Mammary epithelial cell (primary cell): ENCODE measurements around the gene AGO3.

Source experiments
- EZH2 ChIP-seq: IDR thresholded peaks from 2 replicates; pipeline ENCODE4 v1.6.1; 2012; ENCODE audit warnings: low read length, inconsistent platforms, borderline replicate concordance
- TF ChIP-seq, protein P1 (sequence below), 2 donors: IDR thresholded peaks in 1 of 2; conservative IDR thresholded peaks in 1 of 2; 2 replicates each; pipeline ENCODE4 v1.5.1; 2011 to 2012; ENCODE audit warnings: inconsistent platforms in 2 of 2, low read length in 2 of 2, mild to moderate bottlenecking in 2 of 2, control low read depth in 1 of 2, low read depth in 1 of 2; ENCODE audit not compliant: insufficient read depth in 1 of 2; ENCODE audit errors: extremely low read depth in 1 of 2

DNA sequence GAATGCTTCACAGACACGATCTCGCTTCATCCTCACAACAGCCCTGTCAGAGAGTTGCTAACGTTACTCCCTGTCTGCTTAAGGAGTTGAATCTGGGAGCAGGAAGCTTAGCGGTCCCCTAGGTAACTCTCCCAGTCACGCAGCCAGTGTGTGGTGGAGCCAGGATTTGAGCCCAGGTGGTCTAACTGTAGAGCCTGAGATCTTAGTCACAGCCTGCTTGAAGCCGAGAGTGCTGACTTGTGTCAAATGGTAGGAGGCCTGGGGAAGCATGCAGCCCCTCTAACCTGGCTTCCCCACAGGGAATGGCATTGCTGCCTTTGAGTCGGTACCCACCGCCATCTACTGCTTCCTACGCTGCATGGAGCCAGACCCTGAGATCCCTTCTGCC, 161.9 kb downstream of the AGO3 start:
- TF ChIP-seq, protein P1, sequence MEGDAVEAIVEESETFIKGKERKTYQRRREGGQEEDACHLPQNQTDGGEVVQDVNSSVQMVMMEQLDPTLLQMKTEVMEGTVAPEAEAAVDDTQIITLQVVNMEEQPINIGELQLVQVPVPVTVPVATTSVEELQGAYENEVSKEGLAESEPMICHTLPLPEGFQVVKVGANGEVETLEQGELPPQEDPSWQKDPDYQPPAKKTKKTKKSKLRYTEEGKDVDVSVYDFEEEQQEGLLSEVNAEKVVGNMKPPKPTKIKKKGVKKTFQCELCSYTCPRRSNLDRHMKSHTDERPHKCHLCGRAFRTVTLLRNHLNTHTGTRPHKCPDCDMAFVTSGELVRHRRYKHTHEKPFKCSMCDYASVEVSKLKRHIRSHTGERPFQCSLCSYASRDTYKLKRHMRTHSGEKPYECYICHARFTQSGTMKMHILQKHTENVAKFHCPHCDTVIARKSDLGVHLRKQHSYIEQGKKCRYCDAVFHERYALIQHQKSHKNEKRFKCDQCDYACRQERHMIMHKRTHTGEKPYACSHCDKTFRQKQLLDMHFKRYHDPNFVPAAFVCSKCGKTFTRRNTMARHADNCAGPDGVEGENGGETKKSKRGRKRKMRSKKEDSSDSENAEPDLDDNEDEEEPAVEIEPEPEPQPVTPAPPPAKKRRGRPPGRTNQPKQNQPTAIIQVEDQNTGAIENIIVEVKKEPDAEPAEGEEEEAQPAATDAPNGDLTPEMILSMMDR (conservative IDR thresholded peaks at IDR 0.05 in 1 of 2, IDR thresholded peaks at IDR 0.05 in 1 of 2; ENCODE audit: extremely low read depth in 1 of 2, insufficient read depth in 1 of 2, low read depth in 1 of 2, low read length in 2 of 2), result no peak
- TF ChIP-seq EZH2, result no peak
